Measurements from ENCODE around the gene HAL.

DNA sequence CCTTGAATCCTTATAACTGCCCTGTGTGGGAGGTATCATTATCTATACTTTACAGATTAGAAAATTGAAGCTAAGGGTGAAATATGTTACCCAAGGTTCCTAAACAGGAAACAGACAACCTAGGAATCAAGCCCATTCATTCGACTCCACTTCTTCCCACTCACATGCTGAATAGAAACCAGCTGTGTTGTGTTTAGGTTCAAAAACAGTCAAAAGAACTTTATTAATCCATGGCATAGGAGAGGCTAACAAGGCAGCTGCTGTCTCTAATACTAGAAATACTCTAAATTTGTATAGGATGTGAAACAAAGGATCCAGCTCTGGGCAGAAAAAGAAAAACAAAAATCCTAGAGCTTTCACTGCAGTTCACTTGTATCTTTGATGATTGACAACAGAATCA, 43.1 kb downstream of the HAL start:
- TF ChIP-seq POLR2A (IDR thresholded peaks at IDR 0.05; ENCODE audit: low read depth, low read length) (no peak), POLR2AphosphoS5 (IDR thresholded peaks at IDR 0.05; ENCODE audit: low read depth, low read length) (no peak), TAF1 (IDR thresholded peaks at IDR 0.05; ENCODE audit: borderline replicate concordance, low read depth, low read length) (no peak)
